Tibial nerve (tissue), 4 donors: ENCODE results near the gene EXT2. TPM values are rescaled to one million over a fixed set of nuclear protein-coding genes. Genes with fewer than 3 reads are reported as not detected.

Source experiments
- DNase-seq, 2 donors: peaks; one replicate each; pipeline ENCODE4 v3.0.0-alpha.2; 2019; ENCODE audit warnings: low spot score in 2 of 2
- H3K27ac ChIP-seq, 4 donors: fragments of 200-600 bp; sonication (generic) in 3 of 4; one replicate each; pipeline ENCODE4 v1.5.1; 2017 to 2019; ENCODE audit warnings: mild to moderate bottlenecking in 1 of 4
- H3K27me3 ChIP-seq, 2 donors: fragments of 200-600 bp; sonication (generic) in 1 of 2; one replicate each; pipeline versions ENCODE4 v1.5.1 to v1.6.0; 2017 to 2019
- H3K36me3 ChIP-seq, 3 donors: fragments of 200-600 bp; sonication (generic); one replicate each; pipeline ENCODE4 v1.5.1; 2018 to 2019
- H3K4me1 ChIP-seq, 4 donors: fragments of 200-600 bp; sonication (generic) in 3 of 4; one replicate each; pipeline ENCODE4 v1.5.1; 2017 to 2019
- H3K4me3 ChIP-seq, 4 donors: fragments of 200-600 bp; sonication (generic) in 3 of 4; one replicate each; pipeline ENCODE4 v1.5.1; 2017 to 2019; ENCODE audit warnings: mild to moderate bottlenecking in 1 of 4, moderate library complexity in 1 of 4
- H3K9me3 ChIP-seq, 4 donors: fragments of 200-600 bp; sonication (generic) in 3 of 4; one replicate each; pipeline ENCODE4 v1.5.1; 2017 to 2019
- EP300 ChIP-seq, 2 donors: sonication (generic); formaldehyde crosslinking; IDR thresholded peaks; one replicate each; pipeline ENCODE4 v1.6.1; 2017; ENCODE audit warnings: antibody characterized with exemption in 2 of 2, mild to moderate bottlenecking in 1 of 2
- POLR2A ChIP-seq, 2 donors: fragments of 450-650 bp; IDR thresholded peaks; one replicate each; pipeline ENCODE4 v1.6.1; 2017; ENCODE audit warnings: antibody characterized with exemption in 2 of 2, mild to moderate bottlenecking in 2 of 2, moderate library complexity in 2 of 2
- WGBS, 2 donors: methylation state at CpG; one replicate each; pipeline ENCODE4 v1.1.5; 2018; 5-methylcytosine and 5-hydroxymethylcytosine counted together
- total RNA-seq, 4 donors: library from RNA; depleted of rRNA; stranded (reverse); fragments of >200 nt; gene quantifications; one replicate each; pipeline ENCODE4 v1.1.0, GENCODE V29; 2016
- TF ChIP-seq, protein P1 (sequence below), 5 experiments: fragments of 200-600 bp in 3 of 5; fragments of 450-650 bp in 2 of 5; sonication (generic) in 3 of 5; IDR thresholded peaks; one replicate each; pipeline ENCODE4 v1.5.1; 2016 to 2019; ENCODE audit warnings: antibody characterized with exemption in 5 of 5, mild to moderate bottlenecking in 3 of 5, moderate library complexity in 2 of 5

EXT2 gene
- total RNA-seq, 4 donors from 2014 or later: 69.3 to 80.0 (median 73.1) TPM

DNA sequence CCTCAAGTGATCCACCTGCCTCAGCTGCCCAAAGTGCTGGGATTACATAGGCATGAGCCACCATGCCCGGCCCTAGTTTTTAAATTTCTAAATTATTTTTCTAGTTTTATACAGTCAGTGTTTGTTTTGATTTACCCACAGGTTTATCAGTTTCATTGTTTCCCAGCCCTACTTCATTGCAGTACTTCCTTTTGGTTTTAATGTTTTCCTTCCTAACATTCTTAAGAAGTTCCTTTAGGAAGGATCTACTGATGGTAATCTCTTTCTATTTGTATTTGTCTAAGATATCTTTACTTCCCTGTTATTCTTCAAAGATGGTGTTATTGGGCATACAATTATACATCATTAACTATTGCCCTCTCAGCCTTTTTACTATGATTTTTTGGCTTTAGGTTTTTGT, 4.9 kb upstream of the EXT2 start:
- Histone ChIP-seq H3K4me1 (peaks cover 0 to 16% (median 0%) of the 10 kb centered on the region in 4 donors), H3K27me3 (no peaks in the 10 kb centered on the region), H3K36me3 (peaks cover 0 to 31% (median 0%) of the 10 kb centered on the region in 3 donors), H3K27ac (no peak overlapping the region), H3K9me3 (peaks cover 0 to under 1% (median 0%) of the 10 kb centered on the region in 4 donors), H3K4me3 (no peak overlapping the region)
- WGBS, 2 donors: 86 to 93% methylated on average over 1 of the region's 1 CpG
- TF ChIP-seq EP300 (IDR thresholded peaks at IDR 0.05): no peak
- no peak for TF ChIP-seq POLR2A (IDR thresholded peaks at IDR 0.05)
- TF ChIP-seq, protein P1, sequence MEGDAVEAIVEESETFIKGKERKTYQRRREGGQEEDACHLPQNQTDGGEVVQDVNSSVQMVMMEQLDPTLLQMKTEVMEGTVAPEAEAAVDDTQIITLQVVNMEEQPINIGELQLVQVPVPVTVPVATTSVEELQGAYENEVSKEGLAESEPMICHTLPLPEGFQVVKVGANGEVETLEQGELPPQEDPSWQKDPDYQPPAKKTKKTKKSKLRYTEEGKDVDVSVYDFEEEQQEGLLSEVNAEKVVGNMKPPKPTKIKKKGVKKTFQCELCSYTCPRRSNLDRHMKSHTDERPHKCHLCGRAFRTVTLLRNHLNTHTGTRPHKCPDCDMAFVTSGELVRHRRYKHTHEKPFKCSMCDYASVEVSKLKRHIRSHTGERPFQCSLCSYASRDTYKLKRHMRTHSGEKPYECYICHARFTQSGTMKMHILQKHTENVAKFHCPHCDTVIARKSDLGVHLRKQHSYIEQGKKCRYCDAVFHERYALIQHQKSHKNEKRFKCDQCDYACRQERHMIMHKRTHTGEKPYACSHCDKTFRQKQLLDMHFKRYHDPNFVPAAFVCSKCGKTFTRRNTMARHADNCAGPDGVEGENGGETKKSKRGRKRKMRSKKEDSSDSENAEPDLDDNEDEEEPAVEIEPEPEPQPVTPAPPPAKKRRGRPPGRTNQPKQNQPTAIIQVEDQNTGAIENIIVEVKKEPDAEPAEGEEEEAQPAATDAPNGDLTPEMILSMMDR (IDR thresholded peaks at IDR 0.05): no peak
- DNase-seq: no peak

DNA sequence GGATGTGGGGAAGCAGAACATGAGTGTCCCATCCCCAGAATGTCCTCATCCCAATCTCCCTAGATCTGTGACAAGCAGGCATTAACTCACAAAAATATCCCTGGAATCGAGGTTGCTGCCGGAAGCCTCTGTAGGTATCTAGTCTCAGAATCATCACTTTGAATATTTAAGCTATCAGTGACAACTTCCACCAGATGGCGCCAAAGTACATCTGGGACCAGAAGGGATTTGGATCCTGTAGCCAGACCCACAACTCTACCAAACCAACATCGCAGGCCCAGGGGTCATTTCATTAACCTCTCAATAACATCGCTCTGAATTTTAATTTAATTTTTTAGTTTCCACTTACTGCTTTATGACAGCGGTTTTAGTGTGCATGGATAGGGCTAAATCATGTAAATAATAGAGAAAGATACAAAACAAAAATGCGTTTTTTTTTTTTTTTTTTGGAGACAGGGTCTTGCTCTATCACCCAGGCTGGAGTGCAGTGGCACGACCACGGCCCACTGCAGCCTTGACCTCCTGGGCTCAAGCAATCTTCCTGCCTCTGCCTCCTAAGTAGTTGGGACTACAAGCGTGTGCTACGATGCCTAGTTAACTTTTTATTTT, 1.1 kb upstream of the EXT2 start:
- no peaks in the 10 kb centered on the region for H3K9me3 ChIP-seq
- TF ChIP-seq, protein P1 (IDR thresholded peaks at IDR 0.05): peak; percentile 67 to 80 (median 73)
- TF ChIP-seq POLR2A (IDR thresholded peaks at IDR 0.05): no peak
- peaks cover 0 to 34% (median 8%) of the 10 kb centered on the region in 4 donors for H3K4me1 ChIP-seq
- WGBS, 2 donors: 24 to 29% methylated on average over 11 of the region's 11 CpGs
- H3K36me3 ChIP-seq: peaks cover 0 to 4% (median 0%) of the 10 kb centered on the region in 3 donors
- no peaks in the 10 kb centered on the region for H3K27me3 ChIP-seq
- DNase-seq: peak; percentile 77 to 96
- H3K4me3 ChIP-seq: no peak overlapping the region
- no peak overlapping the region for H3K27ac ChIP-seq

DNA sequence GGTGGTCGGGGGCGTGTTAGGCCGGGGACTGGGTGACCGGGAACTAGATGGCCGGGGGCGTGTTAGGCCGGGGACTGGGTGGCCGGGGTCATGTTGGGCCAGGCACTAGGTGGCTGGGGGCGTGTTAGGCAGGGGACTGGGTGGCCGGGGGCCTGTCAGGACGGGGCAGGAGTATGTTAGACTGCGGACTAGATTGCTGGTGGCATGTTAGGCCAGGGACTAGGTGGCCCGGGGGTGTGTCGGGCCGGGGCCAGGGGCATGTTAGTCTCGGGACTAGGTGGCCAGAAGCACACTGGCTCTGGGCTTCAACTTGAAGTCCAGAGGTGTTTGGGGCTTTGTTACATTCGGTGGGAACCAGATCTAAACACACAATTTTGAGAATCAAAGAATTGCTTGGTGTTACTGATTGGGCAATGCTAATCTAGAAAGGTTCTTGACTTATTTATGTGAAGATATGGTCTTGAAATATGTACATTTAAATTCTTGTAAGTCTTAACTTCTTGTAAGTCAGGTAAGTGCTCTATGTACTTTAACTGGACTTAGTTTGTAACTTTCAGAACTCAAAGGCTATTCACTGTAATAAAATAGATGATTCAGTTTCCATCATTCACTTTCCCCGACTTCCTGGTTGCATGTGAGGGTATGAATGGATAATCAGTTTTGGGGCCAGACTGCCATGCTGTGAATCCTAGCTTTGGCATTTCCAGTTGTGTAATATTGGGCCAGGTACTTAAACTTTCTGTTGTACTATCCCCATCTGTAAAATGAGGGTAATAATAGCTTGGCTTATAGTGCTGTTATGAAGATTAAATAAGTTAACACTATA, 1.1 kb downstream of the EXT2 start:
- Histone ChIP-seq H3K27me3 (no peaks in the 10 kb centered on the region), H3K4me1 (peaks cover 0 to 39% (median 8%) of the 10 kb centered on the region in 4 donors), H3K36me3 (peaks cover 0 to 17% (median 0%) of the 10 kb centered on the region in 3 donors), H3K27ac (peak overlapping the region in 2 of 4 donors; percentile 75 to 87), H3K9me3 (no peaks in the 10 kb centered on the region), H3K4me3 (peak overlapping the region; percentile 78 to 99 (median 87))
- no peak for DNase-seq
- 10% methylated on average over 17 to 18 of the region's 18 CpGs for WGBS, 2 donors
- TF ChIP-seq EP300 (IDR thresholded peaks at IDR 0.05) (no peak), POLR2A (IDR thresholded peaks at IDR 0.05) (no peak)
- TF ChIP-seq, protein P1 (IDR thresholded peaks at IDR 0.05): no peak

DNA sequence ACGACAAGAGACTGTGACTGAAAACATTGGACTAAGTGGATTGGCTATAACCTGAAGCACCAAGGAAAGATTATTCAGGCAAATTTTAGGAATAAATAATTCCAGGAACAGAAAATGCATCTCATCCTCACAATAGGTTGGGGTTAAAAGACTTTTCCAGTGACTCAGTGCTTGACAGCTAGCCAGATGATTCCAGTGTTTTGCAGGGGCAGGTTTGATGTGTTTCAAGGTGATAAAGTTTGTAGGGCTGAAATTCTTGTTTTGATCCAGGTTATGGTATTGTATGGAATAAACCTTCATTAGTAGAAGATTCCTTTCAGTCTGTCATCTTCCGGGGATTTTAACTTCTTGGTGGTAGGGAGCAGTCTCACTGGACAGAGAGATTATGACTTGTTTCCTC, 2.3 kb downstream of the EXT2 start:
- TF ChIP-seq POLR2A (IDR thresholded peaks at IDR 0.05) (no peak), EP300 (IDR thresholded peaks at IDR 0.05) (no peak)
- TF ChIP-seq, protein P1 (IDR thresholded peaks at IDR 0.05): no peak
- Histone ChIP-seq H3K27ac (no peak overlapping the region), H3K36me3 (peaks cover 0 to 17% (median 0%) of the 10 kb centered on the region in 3 donors), H3K9me3 (no peaks in the 10 kb centered on the region), H3K4me3 (no peak overlapping the region), H3K27me3 (no peaks in the 10 kb centered on the region), H3K4me1 (peaks cover 0 to 39% (median 8%) of the 10 kb centered on the region in 4 donors)
- WGBS, 2 donors: 76 to 79% methylated on average over 2 of the region's 2 CpGs
- DNase-seq: no peak

DNA sequence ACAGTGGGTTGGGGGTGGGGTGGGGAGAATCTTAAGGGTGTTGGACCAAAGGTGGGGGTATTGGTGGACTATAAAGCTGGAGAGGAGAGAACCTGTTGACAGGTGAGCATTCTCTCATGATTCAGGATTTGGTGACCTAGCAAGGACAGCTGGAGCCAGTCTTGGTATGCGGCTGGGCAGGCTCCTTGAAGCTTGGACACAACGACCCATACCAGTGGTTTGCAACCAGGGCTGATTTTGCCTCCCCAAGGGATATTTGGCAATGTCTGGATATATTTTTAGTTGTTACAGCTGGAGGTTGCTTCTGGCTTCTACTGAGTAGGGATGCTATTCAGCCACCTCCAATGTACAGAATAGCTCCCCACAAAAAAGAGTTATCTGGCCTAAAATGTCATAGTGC, 5.6 kb downstream of the EXT2 start:
- H3K9me3 ChIP-seq: no peaks in the 10 kb centered on the region
- DNase-seq: no peak
- H3K4me3 ChIP-seq: no peak overlapping the region
- H3K27ac ChIP-seq: no peak overlapping the region
- H3K4me1 ChIP-seq: peaks cover 0 to 22% (median 8%) of the 10 kb centered on the region in 4 donors
- TF ChIP-seq POLR2A (IDR thresholded peaks at IDR 0.05): no peak
- TF ChIP-seq EP300 (IDR thresholded peaks at IDR 0.05): no peak
- TF ChIP-seq, protein P1 (IDR thresholded peaks at IDR 0.05): no peak
- H3K36me3 ChIP-seq: peaks cover 0 to 20% (median 0%) of the 10 kb centered on the region in 3 donors
- WGBS, 2 donors: 66 to 74% methylated on average over 2 of the region's 2 CpGs
- H3K27me3 ChIP-seq: no peaks in the 10 kb centered on the region
